A549 (cell line): Measurements from ENCODE around the gene STK33.

ENCODE experiments used
- RAD21 ChIP-seq, 2 experiments: fragments of >200 bp in 1 of 2; sonication (Bioruptor Twin) in 1 of 2; formaldehyde crosslinking in 1 of 2; IDR thresholded peaks in 1 of 2; conservative IDR thresholded peaks in 1 of 2; 2 replicates in 1 of 2; 3 replicates in 1 of 2; pipeline ENCODE4 v1.6.1; 2012 to 2018; ENCODE audit warnings: inconsistent platforms in 1 of 2
- RCOR1 ChIP-seq: fragments of 150-350 bp; IDR thresholded peaks from 2 replicates; pipeline ENCODE4 v1.6.1; 2014; ENCODE audit warnings: antibody characterized with exemption, low read length, low read depth
- RNF2 ChIP-seq: fragments of 200-600 bp; sonication (generic); IDR thresholded peaks from 2 replicates; pipeline ENCODE4 v1.6.1; 2016; ENCODE audit warnings: low read depth, mild to moderate bottlenecking, antibody characterized with exemption, moderate library complexity, borderline replicate concordance
- TF ChIP-seq, protein P1 (sequence below): fragments of 450-650 bp; IDR thresholded peaks from 2 replicates; pipeline ENCODE4 v1.6.1; 2014; ENCODE audit warnings: antibody characterized with exemption
- TF ChIP-seq, protein P2 (sequence below): fragments of >200 bp; sonication (Bioruptor Twin); formaldehyde crosslinking; IDR thresholded peaks from 3 replicates; pipeline ENCODE4 v1.5.1; 2016

DNA sequence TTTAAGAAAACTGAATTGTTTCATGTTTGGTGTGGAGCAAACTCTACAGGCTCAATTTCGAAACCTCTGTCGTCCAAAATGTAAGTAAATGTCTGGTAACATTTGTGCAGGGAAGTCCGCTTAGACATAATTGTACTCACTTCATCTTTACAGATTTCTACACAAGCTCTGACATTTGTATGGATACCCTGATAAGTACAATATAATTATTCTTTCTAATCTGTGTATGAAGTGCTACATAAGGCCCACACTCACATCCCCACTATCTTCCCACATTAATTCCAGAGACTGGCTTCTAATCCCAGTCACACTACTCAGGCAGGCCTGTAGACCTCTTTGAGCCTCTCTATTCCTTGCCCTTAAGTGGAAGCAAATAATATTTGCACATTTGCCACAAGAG, 201.1 kb downstream of the STK33 start:
- TF ChIP-seq RNF2 (no peak), RCOR1 (no peak), RAD21 (conservative IDR thresholded peaks at IDR 0.05 in 1 of 2, IDR thresholded peaks at IDR 0.05 in 1 of 2) (no peak)
- TF ChIP-seq, protein P1, sequence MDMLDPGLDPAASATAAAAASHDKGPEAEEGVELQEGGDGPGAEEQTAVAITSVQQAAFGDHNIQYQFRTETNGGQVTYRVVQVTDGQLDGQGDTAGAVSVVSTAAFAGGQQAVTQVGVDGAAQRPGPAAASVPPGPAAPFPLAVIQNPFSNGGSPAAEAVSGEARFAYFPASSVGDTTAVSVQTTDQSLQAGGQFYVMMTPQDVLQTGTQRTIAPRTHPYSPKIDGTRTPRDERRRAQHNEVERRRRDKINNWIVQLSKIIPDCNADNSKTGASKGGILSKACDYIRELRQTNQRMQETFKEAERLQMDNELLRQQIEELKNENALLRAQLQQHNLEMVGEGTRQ: no peak
- TF ChIP-seq, protein P2, sequence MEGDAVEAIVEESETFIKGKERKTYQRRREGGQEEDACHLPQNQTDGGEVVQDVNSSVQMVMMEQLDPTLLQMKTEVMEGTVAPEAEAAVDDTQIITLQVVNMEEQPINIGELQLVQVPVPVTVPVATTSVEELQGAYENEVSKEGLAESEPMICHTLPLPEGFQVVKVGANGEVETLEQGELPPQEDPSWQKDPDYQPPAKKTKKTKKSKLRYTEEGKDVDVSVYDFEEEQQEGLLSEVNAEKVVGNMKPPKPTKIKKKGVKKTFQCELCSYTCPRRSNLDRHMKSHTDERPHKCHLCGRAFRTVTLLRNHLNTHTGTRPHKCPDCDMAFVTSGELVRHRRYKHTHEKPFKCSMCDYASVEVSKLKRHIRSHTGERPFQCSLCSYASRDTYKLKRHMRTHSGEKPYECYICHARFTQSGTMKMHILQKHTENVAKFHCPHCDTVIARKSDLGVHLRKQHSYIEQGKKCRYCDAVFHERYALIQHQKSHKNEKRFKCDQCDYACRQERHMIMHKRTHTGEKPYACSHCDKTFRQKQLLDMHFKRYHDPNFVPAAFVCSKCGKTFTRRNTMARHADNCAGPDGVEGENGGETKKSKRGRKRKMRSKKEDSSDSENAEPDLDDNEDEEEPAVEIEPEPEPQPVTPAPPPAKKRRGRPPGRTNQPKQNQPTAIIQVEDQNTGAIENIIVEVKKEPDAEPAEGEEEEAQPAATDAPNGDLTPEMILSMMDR: no peak
